Measurements from ENCODE around the gene STARD10.
A peak's percentile ranks its signal among the peaks of the same experiment; 100 is the strongest.

STARD10 gene

DNA sequence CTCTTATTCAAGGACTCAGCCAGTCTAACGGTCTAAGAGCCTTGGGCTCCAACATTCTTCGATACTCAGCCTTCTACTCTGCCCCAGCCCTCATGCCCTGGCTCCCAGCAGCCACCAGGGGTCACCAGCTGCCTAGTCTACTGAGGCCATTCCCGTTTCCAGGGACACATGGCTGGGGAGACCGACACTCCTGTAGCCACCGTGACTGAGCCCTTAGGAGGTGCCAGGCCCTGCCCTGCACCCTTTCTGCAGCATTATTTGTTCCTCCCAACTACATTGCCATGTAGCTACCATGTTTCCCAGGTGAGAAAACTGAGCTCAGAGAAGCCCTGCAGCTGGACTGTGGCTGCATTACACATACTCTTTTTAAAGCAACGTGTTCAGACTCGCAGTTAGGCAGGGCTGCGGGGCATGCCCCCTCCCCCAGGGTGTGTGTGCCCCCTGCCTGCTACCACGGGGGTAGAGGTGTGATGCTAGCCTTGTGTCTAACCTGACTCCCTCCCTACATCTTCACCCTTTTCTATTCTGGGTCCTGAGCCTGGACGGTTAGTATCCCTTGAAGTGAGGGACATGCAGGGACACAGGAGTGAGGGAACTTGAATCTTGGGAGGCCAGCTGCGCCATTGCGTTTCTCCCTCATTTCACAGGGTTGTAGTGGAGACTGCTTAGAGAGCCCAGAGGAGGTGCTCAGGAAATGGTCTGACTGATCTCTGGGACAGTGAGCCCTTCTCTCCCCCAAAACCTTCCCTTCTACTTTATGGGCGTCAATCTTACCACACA, 37.9 kb upstream of the STARD10 start:
- peaks cover 17% of the 10 kb centered on the region for H4K20me1 ChIP-seq (ENCODE audit: insufficient read depth, low read length)
- no peak overlapping the region for H3K4me3 ChIP-seq (ENCODE audit: low read length)
- peaks cover 5% of the 10 kb centered on the region for H3K4me1 ChIP-seq (ENCODE audit: low read length)
- no peaks in the 10 kb centered on the region for H3K79me2 ChIP-seq (ENCODE audit: low read length)
- H3K9ac ChIP-seq (ENCODE audit: low read length), result no peak overlapping the region
- H2AFZ ChIP-seq (ENCODE audit: low read depth, low read length), result no peak overlapping the region
- peaks cover 76% of the 10 kb centered on the region for H3K36me3 ChIP-seq (replicated peaks; ENCODE audit: low read depth, low read length)
- TF ChIP-seq, protein P1, sequence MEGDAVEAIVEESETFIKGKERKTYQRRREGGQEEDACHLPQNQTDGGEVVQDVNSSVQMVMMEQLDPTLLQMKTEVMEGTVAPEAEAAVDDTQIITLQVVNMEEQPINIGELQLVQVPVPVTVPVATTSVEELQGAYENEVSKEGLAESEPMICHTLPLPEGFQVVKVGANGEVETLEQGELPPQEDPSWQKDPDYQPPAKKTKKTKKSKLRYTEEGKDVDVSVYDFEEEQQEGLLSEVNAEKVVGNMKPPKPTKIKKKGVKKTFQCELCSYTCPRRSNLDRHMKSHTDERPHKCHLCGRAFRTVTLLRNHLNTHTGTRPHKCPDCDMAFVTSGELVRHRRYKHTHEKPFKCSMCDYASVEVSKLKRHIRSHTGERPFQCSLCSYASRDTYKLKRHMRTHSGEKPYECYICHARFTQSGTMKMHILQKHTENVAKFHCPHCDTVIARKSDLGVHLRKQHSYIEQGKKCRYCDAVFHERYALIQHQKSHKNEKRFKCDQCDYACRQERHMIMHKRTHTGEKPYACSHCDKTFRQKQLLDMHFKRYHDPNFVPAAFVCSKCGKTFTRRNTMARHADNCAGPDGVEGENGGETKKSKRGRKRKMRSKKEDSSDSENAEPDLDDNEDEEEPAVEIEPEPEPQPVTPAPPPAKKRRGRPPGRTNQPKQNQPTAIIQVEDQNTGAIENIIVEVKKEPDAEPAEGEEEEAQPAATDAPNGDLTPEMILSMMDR (IDR thresholded peaks at IDR 0.05; ENCODE audit: low read depth, low read length), result peak; percentile 74
- no peak for TF ChIP-seq EZH2phosphoT487 (IDR thresholded peaks at IDR 0.05; ENCODE audit: low read depth)
- no peaks in the 10 kb centered on the region for H3K9me3 ChIP-seq (ENCODE audit: insufficient read depth, low read length)
- H3K27me3 ChIP-seq (ENCODE audit: low read depth, low read length), result no peaks in the 10 kb centered on the region
- no peak overlapping the region for H3K4me2 ChIP-seq (ENCODE audit: low read length)
- H3K27ac ChIP-seq (ENCODE audit: low read length), result no peak overlapping the region

DNA sequence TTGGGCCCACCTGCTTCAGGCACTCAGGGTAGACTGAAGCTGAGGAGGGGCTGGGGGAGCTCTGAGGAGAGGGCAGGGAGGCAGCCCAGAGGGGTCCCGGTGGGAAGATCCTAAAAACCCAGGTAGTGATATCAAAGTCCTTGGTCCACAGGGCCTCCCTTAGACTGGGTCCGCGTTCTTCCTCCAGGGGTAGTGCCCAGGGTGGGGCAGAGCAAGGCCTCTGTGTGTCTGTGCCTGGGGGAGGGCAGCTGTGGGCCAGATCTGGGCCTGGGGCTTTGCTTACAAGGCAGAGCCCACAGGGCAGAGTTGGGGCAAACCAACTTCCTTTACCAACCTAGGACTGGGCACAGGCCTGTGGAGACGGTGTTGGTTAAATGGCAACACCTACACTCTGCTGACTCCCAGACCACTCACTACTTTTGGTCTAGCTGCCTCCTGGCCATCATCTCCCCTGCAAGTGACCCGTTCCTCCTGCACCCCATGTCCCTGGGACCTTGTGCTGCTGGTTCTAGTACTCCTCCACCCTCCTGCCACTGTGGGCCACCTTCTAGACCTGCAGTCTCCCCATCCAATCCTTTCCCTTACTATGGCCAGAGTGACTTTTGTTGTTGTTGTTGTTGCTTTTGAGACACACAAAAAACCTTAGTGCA, 36.2 kb upstream of the STARD10 start:
- Histone ChIP-seq H2AFZ (ENCODE audit: low read depth, low read length) (no peak overlapping the region), H3K4me1 (ENCODE audit: low read length) (peaks cover 13% of the 10 kb centered on the region), H3K36me3 (replicated peaks; ENCODE audit: low read depth, low read length) (peaks cover 64% of the 10 kb centered on the region), H3K27ac (ENCODE audit: low read length) (no peak overlapping the region), H3K4me3 (ENCODE audit: low read length) (no peak overlapping the region), H3K79me2 (ENCODE audit: low read length) (no peaks in the 10 kb centered on the region), H3K4me2 (ENCODE audit: low read length) (no peak overlapping the region), H3K9me3 (ENCODE audit: insufficient read depth, low read length) (no peaks in the 10 kb centered on the region), H3K27me3 (ENCODE audit: low read depth, low read length) (no peaks in the 10 kb centered on the region), H4K20me1 (ENCODE audit: insufficient read depth, low read length) (peaks cover 21% of the 10 kb centered on the region), H3K9ac (ENCODE audit: low read length) (no peak overlapping the region)
- no peak for TF ChIP-seq EZH2phosphoT487 (IDR thresholded peaks at IDR 0.05; ENCODE audit: low read depth)
- TF ChIP-seq, protein P1 (IDR thresholded peaks at IDR 0.05; ENCODE audit: low read depth, low read length), result no peak

DNA sequence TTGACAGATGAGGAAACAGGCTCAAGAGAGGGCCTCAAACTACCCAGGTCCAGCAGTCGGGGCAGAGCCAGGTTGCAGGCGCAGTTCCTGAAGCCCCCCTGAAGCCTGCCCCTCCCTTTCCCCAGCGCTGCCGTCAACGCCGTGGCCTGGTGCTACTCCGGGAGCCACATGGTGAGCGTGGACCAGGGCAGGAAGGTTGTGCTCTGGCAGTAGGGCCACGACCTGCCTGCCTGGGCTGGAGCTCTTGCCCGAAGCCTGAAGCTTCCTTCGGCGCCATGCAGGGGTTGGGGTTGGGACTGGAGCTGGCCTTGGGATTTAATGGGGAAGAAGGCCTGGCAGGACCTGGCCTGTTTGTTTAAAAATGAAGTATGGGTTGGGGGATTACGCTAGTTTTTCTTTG, 35.3 kb upstream of the STARD10 start:
- peaks cover 29% of the 10 kb centered on the region for H4K20me1 ChIP-seq (ENCODE audit: insufficient read depth, low read length)
- no peak overlapping the region for H3K27ac ChIP-seq (ENCODE audit: low read length)
- H3K36me3 ChIP-seq (replicated peaks; ENCODE audit: low read depth, low read length), result peaks cover 60% of the 10 kb centered on the region
- H3K27me3 ChIP-seq (ENCODE audit: low read depth, low read length), result no peaks in the 10 kb centered on the region
- TF ChIP-seq EZH2phosphoT487 (IDR thresholded peaks at IDR 0.05; ENCODE audit: low read depth), result no peak
- TF ChIP-seq, protein P1 (IDR thresholded peaks at IDR 0.05; ENCODE audit: low read depth, low read length), result no peak
- H3K9me3 ChIP-seq (ENCODE audit: insufficient read depth, low read length), result no peaks in the 10 kb centered on the region
- no peak overlapping the region for H3K9ac ChIP-seq (ENCODE audit: low read length)
- H3K4me2 ChIP-seq (ENCODE audit: low read length), result no peak overlapping the region
- no peak overlapping the region for H3K4me3 ChIP-seq (ENCODE audit: low read length)
- H3K4me1 ChIP-seq (ENCODE audit: low read length), result peaks cover 13% of the 10 kb centered on the region
- no peak overlapping the region for H2AFZ ChIP-seq (ENCODE audit: low read depth, low read length)
- H3K79me2 ChIP-seq (ENCODE audit: low read length), result no peaks in the 10 kb centered on the region

DNA sequence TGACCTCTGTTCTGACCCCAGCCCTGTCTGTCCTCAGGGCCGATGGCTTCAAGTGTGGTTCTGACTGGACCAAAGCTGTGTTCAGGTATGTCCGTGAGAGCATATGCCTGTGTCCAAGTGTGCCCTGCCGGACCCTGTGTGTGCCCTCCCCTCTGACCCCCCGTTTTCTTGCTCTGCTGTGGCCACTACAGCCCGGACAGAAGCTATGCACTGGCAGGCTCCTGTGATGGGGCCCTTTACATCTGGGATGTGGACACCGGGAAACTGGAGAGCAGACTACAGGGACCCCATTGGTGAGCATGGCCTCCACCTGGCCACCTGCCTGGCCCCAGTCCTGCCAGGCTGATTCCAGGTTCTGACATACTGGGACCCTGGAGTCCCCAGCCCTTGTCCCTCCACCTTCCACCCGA, 34.9 kb upstream of the STARD10 start:
- Histone ChIP-seq H4K20me1 (ENCODE audit: insufficient read depth, low read length) (peaks cover 32% of the 10 kb centered on the region), H3K36me3 (replicated peaks; ENCODE audit: low read depth, low read length) (peaks cover 56% of the 10 kb centered on the region), H3K9ac (ENCODE audit: low read length) (no peak overlapping the region), H3K27me3 (ENCODE audit: low read depth, low read length) (no peaks in the 10 kb centered on the region), H3K27ac (ENCODE audit: low read length) (no peak overlapping the region), H3K4me1 (ENCODE audit: low read length) (peaks cover 13% of the 10 kb centered on the region), H3K9me3 (ENCODE audit: insufficient read depth, low read length) (no peaks in the 10 kb centered on the region), H3K79me2 (ENCODE audit: low read length) (no peaks in the 10 kb centered on the region), H3K4me2 (ENCODE audit: low read length) (no peak overlapping the region), H2AFZ (ENCODE audit: low read depth, low read length) (no peak overlapping the region), H3K4me3 (ENCODE audit: low read length) (no peak overlapping the region)
- TF ChIP-seq, protein P1 (IDR thresholded peaks at IDR 0.05; ENCODE audit: low read depth, low read length), result no peak
- TF ChIP-seq EZH2phosphoT487 (IDR thresholded peaks at IDR 0.05; ENCODE audit: low read depth), result no peak
